ENCODE measurements around the gene IL11.

- TF ChIP-seq POLR2A (IDR thresholded peaks at IDR 0.05) (no peak), CTCF (IDR thresholded peaks at IDR 0.05) (no peak)
Measured at GRCh38 chr19:55387736-55388497, 17.7 kb upstream of the IL11 start.
